Hematopoietic multipotent progenitor cell treated with erythropoietin and hydrocortisone succinate and interleukin-3 and kit ligand, for 15 days (in vitro differentiated cells): ENCODE measurements around the gene TUT1.
"Not testable (repeated sequence)": the region's sequence is repeated elsewhere in the genome, so short reads cannot be mapped to it uniquely, and the experiment has no call there.

Experiments
- DNase-seq: peaks from one replicate; pipeline ENCODE4 v3.0.0-alpha.2; 2015; ENCODE audit warnings: low spot score

Gene TUT1

GRCh38 chr11:62555464-62556107, 35.7 kb downstream of the TUT1 start:
- peak; percentile 9 for DNase-seq

GRCh38 chr11:62554387-62555167, 36.7 kb downstream of the TUT1 start:
- DNase-seq: no peak

GRCh38 chr11:62553839-62554361, 37.4 kb downstream of the TUT1 start:
- DNase-seq: no peak

GRCh38 chr11:62553080-62553838, 38.1 kb downstream of the TUT1 start:
- DNase-seq: peak; percentile 68

- no peak for DNase-seq
These were observed 38.7 kb downstream of the TUT1 start for GRCh38 chr11:62552485-62553079.

- DNase-seq: not testable (repeated sequence)
These were observed 40.8 kb downstream of the TUT1 start for GRCh38 chr11:62550478-62550877.

GRCh38 chr11:62548545-62549335, 42.6 kb downstream of the TUT1 start:
- DNase-seq: no peak

- DNase-seq: no peak
These were observed 43.5 kb downstream of the TUT1 start for GRCh38 chr11:62547691-62548281.

- DNase-seq: no peak
These were observed 44.2 kb downstream of the TUT1 start for GRCh38 chr11:62546929-62547625.

GRCh38 chr11:62546244-62546928, 44.9 kb downstream of the TUT1 start, which contains the start of gene AHNAK:
Gene AHNAK, minus strand, starts transcription at chr11:62546806. Its CDS starts 10,708 bp downstream, at chr11:62536098.
- no peak for DNase-seq

- no peak for DNase-seq
These were observed 45.7 kb downstream of the TUT1 start for GRCh38 chr11:62545437-62546243.

- DNase-seq: no peak
These were observed 46.5 kb downstream of the TUT1 start for GRCh38 chr11:62544581-62545436.

GRCh38 chr11:62543680-62544444, 47.5 kb downstream of the TUT1 start:
- no peak for DNase-seq

GRCh38 chr11:62542750-62543567, 48.4 kb downstream of the TUT1 start:
- DNase-seq: peak; percentile 87

- no peak for DNase-seq
These were observed 49.1 kb downstream of the TUT1 start for GRCh38 chr11:62542111-62542745.
